Common myeloid progenitor, CD34-positive (primary cell): ENCODE results near the gene MSH5.
A peak's percentile ranks its signal among the peaks of the same experiment; 100 is the strongest.

Experiments used
- CTCF ChIA-PET: fragments of 350-600 bp; sonication (Branson Sonifier 250); formaldehyde crosslinking; loops from one replicate; lab custom pipeline; 2021; ENCODE audit warnings: antibody characterized with exemption; lab: Charles Lee
- POLR2A ChIA-PET: fragments of 350-600 bp; sonication (Branson Sonifier 250); formaldehyde crosslinking; loops from one replicate; lab custom pipeline; 2021; ENCODE audit warnings: antibody characterized with exemption; lab: Charles Lee
- DNase-seq, 3 donors: peaks; one replicate each; pipeline versions ENCODE4 v3.0.0 to v3.0.0-alpha.2; 2013
- H3K27ac ChIP-seq, 2 experiments: 1 replicate in 1 of 2; 2 replicates in 1 of 2; pipeline ENCODE4 v1.7.0; 2013; ENCODE audit warnings: inconsistent platforms in 2 of 2, low read length in 2 of 2, mild to moderate bottlenecking in 2 of 2, low read depth in 1 of 2, moderate library complexity in 1 of 2; ENCODE audit not compliant: severe bottlenecking in 2 of 2, insufficient read depth in 1 of 2, poor library complexity in 1 of 2
- H3K27me3 ChIP-seq, 5 experiments: replicated peaks in 2 of 5; 1 replicate in 3 of 5; 2 replicates in 2 of 5; pipeline versions ENCODE4 v1.6.1 to v1.7.0; 2013; ENCODE audit warnings: low read length in 4 of 5, mild to moderate bottlenecking in 2 of 5, moderate library complexity in 2 of 5, inconsistent platforms in 1 of 5; ENCODE audit not compliant: insufficient read depth in 5 of 5, control insufficient read depth in 4 of 5
- H3K36me3 ChIP-seq, 4 experiments: 1 replicate in 2 of 4; 2 replicates in 2 of 4; pipeline versions ENCODE4 v1.6.1 to v1.7.0; 2013; ENCODE audit warnings: low read length in 3 of 4, control low read depth in 1 of 4, mild to moderate bottlenecking in 1 of 4; ENCODE audit not compliant: control insufficient read depth in 4 of 4, insufficient read depth in 4 of 4
- H3K4me1 ChIP-seq, 4 experiments: 1 replicate in 3 of 4; 2 replicates in 1 of 4; pipeline versions ENCODE4 v1.6.1 to v1.7.1; 2013; ENCODE audit warnings: low read length in 3 of 4, mild to moderate bottlenecking in 3 of 4, control low read depth in 1 of 4, inconsistent platforms in 1 of 4, moderate library complexity in 1 of 4; ENCODE audit not compliant: control insufficient read depth in 4 of 4, insufficient read depth in 4 of 4; ENCODE audit errors: control extremely low read depth in 1 of 4
- H3K4me3 ChIP-seq, 7 experiments: 1 replicate in 4 of 7; 2 replicates in 3 of 7; pipeline versions ENCODE4 v1.5.1 to v1.7.0; 2013; ENCODE audit warnings: mild to moderate bottlenecking in 7 of 7, low read length in 6 of 7, moderate library complexity in 6 of 7, inconsistent platforms in 2 of 7, low read depth in 2 of 7, control low read depth in 1 of 7; ENCODE audit not compliant: insufficient read depth in 4 of 7, control insufficient read depth in 1 of 7; ENCODE audit errors: extremely low read depth in 1 of 7
- H3K9me3 ChIP-seq, 5 experiments: 1 replicate in 4 of 5; 2 replicates in 1 of 5; pipeline versions ENCODE4 v1.6.1 to v1.7.1; 2013; ENCODE audit warnings: low read length in 4 of 5, mild to moderate bottlenecking in 2 of 5, inconsistent platforms in 1 of 5, low read depth in 1 of 5, moderate library complexity in 1 of 5; ENCODE audit not compliant: control insufficient read depth in 4 of 5, insufficient read depth in 2 of 5; ENCODE audit errors: control extremely low read depth in 1 of 5
- WGBS: methylation state at CpG from one replicate; pipeline ENCODE4 v1.1.5; 2013; ENCODE audit not compliant: insufficient coverage; 5-methylcytosine and 5-hydroxymethylcytosine counted together

The MSH5 gene

DNA sequence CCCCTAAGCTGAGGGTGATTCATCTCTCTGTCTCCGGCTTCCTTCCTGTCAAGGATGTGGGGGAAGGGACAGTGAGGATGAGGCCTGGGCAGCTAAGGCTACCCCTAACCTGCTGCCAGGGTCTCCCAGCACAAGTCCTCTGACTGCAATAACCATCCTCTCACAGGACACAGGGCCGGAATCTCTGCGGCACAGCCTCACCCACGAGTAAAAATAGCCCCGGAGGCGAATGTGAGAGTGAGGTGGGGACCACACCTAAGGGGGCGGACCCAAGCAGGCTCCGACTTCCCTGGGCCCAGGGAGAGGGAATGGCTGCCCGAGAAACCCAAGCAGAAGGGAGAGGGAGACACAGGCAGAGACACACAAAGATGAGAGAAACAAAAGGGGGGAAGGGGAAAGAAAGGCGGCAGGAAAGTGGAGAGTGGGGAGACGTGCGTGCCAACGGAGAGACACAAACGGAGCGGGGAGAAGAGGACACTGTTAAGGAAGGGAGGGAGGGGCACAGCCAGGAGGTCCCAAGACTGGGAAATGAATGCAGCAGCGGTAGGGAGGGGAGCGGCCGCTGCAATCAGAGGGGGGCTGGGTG, 4.9 kb upstream of the MSH5 start:
- H3K27me3 ChIP-seq, result no peaks in the 10 kb centered on the region
- ChIA-PET CTCF (interaction anchor here (1.0 to 19.7 kb wide), 5 partner anchors 10 to 34 kb away, joined by 3 to 268 read pairs (median 6); partner anchors contain the start of gene SAPCD1), POLR2A (interaction anchor here (0.7 to 3.3 kb wide), 6 partner anchors 7 to 128 kb away, joined by 4 to 21 read pairs (median 6); partner anchors contain the start of genes HSPA1B, LSM2 and NEU1)
- H3K4me1 ChIP-seq, result peaks cover 18 to 68% (median 64%) of the 10 kb centered on the region in 4 experiments
- H3K9me3 ChIP-seq, result no peaks in the 10 kb centered on the region
- peak; percentile 74 to 91 (median 89) for DNase-seq
- H3K27ac ChIP-seq, result peak overlapping the region; percentile 99
- H3K36me3 ChIP-seq, result peaks cover 11 to 39% (median 28%) of the 10 kb centered on the region in 4 experiments
- H3K4me3 ChIP-seq, result peak overlapping the region; percentile 80 to 100 (median 96)
- under 1% methylated on average over 14 of the region's 18 CpGs for whole genome bisulfite sequencing

GRCh38 chr6:31736021-31736767, 3.6 kb upstream of the MSH5 start, which contains the start of gene CLIC1:
Gene CLIC1, minus strand, starts transcription at chr6:31736530. Its CDS starts 230 bp downstream, at chr6:31736300.
- Histone ChIP-seq H3K27me3 (no peaks in the 10 kb centered on the region), H3K27ac (peak within 1 kb of the TSS; percentile 99), H3K9me3 (no peaks in the 10 kb centered on the region), H3K4me1 (peaks cover 22 to 68% (median 60%) of the 10 kb centered on the region in 4 experiments), H3K4me3 (peak within 1 kb of the TSS; percentile 80 to 100 (median 96)), H3K36me3 (peaks cover 9 to 30% (median 25%) of the 10 kb centered on the region in 4 experiments)
- peak; percentile 65 to 90 (median 86) for DNase-seq
- ChIA-PET CTCF (interaction anchor here (1.4 to 19.7 kb wide), 6 partner anchors 8 to 95 kb away, joined by 6 to 268 read pairs (median 7); partner anchors contain the start of genes DDAH2, HSPA1B and SAPCD1), POLR2A (interaction anchor here (0.6 to 3.3 kb wide), 10 partner anchors 9 to 176 kb away, joined by 3 to 21 read pairs (median 6); partner anchors contain the start of genes ABHD16A, C6orf47, HSPA1B and LSM2)
- WGBS, result 0% methylated on average over 9 of the region's 24 CpGs

GRCh38 chr6:31736768-31737314, 3.0 kb upstream of the MSH5 start:
- CTCF ChIA-PET, result interaction anchor here (1.3 to 19.7 kb wide), 9 partner anchors 8 to 222 kb away, joined by 3 to 268 read pairs (median 9); partner anchors contain the start of genes DDAH2, HSPA1B, MPIG6B and NELFE
- POLR2A ChIA-PET, result interaction anchor here (0.6 to 4.0 kb wide), 14 partner anchors 9 to 1221 kb away, joined by 3 to 21 read pairs (median 6); partner anchors contain the start of genes ABHD16A, C6orf47, CSNK2B and GPANK1
- Histone ChIP-seq H3K36me3 (peaks cover 8 to 27% (median 20%) of the 10 kb centered on the region in 4 experiments), H3K9me3 (no peaks in the 10 kb centered on the region), H3K4me1 (peaks cover 22 to 73% (median 62%) of the 10 kb centered on the region in 4 experiments), H3K27me3 (no peaks in the 10 kb centered on the region), H3K4me3 (peak overlapping the region in 6 of 7 experiments; percentile 92 to 100 (median 96)), H3K27ac (peak overlapping the region; percentile 99)
- DNase-seq, result peak in 1 of 3 donors; percentile 38
- WGBS, result 1% methylated on average over 10 of the region's 10 CpGs

DNA sequence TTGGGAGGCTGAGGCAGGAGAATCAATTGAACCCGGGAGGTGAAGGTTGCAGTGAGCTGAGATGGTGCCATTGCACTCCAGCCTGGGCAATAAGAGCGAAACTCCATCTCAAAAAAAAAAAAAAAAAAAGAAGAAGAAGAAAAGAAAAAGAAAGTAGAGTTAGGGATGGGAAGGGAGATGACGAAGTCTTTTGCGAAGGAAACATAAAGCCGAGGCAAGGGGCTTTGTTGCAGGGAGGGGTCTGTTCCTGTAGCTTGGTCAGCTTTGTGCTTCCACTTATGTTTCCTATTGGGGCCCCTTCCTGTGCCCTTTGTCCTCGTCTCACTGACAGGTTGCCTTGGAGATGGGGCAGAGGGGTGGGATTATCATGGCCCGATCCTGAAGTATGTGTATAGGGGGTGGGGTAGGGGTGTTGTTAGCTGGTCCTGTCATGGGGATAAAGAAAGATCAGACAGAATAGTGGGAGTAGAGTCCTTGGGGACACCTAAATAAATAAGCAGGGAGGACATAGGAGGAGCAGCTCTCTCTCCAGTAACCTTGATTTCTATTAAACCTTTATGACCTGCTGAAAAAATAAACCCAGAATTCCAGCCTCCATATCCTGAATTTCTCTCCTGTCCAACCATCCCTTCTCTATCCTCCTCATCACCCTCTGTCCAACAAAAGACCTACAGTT, 2.4 kb upstream of the MSH5 start:
- Histone ChIP-seq H3K4me1 (peaks cover 22 to 74% (median 62%) of the 10 kb centered on the region in 4 experiments), H3K27ac (peak overlapping the region; percentile 99), H3K36me3 (peaks cover 4 to 26% (median 22%) of the 10 kb centered on the region in 4 experiments), H3K9me3 (no peaks in the 10 kb centered on the region), H3K27me3 (no peaks in the 10 kb centered on the region), H3K4me3 (peak overlapping the region in 6 of 7 experiments; percentile 92 to 100 (median 96))
- WGBS, result 0% methylated on average over 4 of the region's 7 CpGs
- DNase-seq, result peak; percentile 59 to 90 (median 84)
- ChIA-PET POLR2A (interaction anchor here (0.5 to 4.0 kb wide), 20 partner anchors 7 to 1221 kb away, joined by 3 to 53 read pairs (median 5); partner anchors contain the start of genes ABHD16A, BAG6, C6orf47 and CSNK2B), CTCF (interaction anchor here (0.9 to 19.7 kb wide), 12 partner anchors 9 to 222 kb away, joined by 3 to 268 read pairs (median 8); partner anchors contain the start of genes DDAH2, HSPA1A, HSPA1B and HSPA1L)

- WGBS, result 0% methylated on average over 3 of the region's 6 CpGs
- CTCF ChIA-PET, result interaction anchor here (0.6 to 19.7 kb wide), 17 partner anchors 9 to 221 kb away, joined by 3 to 268 read pairs (median 4); partner anchors contain the start of genes DDAH2, HSPA1A, HSPA1L and LSM2
Observed at GRCh38 chr6:31737991-31738979, 1.5 kb upstream of the MSH5 start.

More at GRCh38 chr6:31737991-31738979, 1.5 kb upstream of the MSH5 start:
- POLR2A ChIA-PET, result interaction anchor here (0.5 to 4.0 kb wide), 21 partner anchors 8 to 179 kb away, joined by 3 to 53 read pairs (median 5); partner anchors contain the start of genes ABHD16A, BAG6, C6orf47 and CSNK2B
- Histone ChIP-seq H3K4me1 (peaks cover 22 to 71% (median 60%) of the 10 kb centered on the region in 4 experiments), H3K9me3 (no peaks in the 10 kb centered on the region), H3K4me3 (peak overlapping the region; percentile 2 to 100 (median 96)), H3K27ac (peak overlapping the region; percentile 99), H3K36me3 (peaks cover 4 to 28% (median 22%) of the 10 kb centered on the region in 4 experiments), H3K27me3 (no peaks in the 10 kb centered on the region)
- DNase-seq, result peak; percentile 96 to 98 (median 98)
